DMS53 treated with DMSO at 0.1 percent for 48 hours (cell line): Measurements from ENCODE around the gene ROGDI.

Experiments used
- DNase-seq: peaks from one replicate; lab custom pipeline; 2025; ENCODE audit not compliant: unreplicated experiment; lab: John Stamatoyannopoulos, UW

ROGDI gene

DNA sequence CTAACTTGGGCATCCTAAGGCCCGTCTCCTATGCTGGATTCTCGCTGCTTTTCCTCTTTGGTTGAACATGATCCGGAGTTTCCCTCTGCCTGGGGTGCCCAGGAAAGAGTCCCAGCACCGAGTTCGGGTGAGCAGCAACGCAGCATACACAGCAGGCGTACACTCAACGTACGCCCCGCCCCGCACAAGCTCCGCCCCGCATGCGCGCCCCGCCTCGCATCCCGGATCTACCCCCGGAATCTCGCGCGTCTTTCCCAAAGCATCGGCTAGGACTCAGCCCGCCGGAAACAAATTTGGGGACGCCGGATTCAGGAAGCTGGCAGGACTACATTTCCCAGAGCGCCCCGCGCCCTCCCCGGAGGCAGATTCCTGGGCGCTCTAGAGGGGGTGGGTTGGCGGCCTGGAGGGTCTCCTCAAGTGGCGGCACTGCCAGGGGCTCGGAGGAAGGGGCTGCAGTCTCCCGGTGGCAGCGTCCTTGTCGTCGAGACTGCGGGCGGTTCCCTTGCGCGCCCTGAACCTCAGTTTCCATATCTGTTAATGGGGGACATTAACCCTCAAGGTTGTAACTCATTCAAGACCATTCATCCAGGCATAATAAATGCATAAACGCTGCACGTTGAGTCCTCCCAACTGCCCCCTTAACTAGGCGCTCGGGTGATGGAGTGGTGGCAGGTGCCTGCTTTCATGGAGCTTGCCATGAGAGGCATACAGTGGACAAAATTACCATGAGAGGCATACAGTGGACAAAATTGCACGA, 33.7 kb downstream of the ROGDI start:
- peak; percentile 80 for DNase-seq

DNA sequence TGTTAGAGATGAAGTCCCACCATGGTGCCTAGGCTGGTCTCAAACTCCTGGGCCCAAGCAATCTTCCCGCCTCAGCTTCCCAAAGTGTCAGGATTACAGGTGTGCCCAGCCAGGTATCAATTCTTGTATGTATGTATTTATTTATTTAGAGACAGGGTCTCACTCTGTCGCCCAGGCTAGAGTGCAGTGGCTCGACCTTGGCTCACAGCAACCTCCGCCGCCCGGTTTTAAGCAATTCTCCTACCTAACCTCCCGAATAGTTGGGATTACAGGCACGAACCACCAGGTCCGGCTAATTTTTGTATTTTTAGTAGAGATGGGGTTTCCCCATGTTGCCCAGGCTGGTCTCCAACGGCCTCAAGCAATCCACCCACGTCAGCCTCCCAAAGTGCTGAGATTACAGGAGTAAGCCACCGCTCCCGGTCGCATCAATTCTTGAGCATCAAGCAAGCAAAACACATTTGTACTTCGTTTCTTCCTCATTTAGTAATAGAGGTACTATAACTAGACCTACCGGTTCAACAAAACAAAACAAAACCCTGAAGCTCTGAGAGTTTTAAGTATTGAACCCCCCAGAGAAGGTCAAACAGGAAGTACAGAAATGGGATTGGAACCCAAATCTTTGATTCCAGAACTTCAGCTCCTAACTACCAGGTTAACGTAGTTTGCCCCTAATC, 34.4 kb downstream of the ROGDI start:
- no peak for DNase-seq

DNA sequence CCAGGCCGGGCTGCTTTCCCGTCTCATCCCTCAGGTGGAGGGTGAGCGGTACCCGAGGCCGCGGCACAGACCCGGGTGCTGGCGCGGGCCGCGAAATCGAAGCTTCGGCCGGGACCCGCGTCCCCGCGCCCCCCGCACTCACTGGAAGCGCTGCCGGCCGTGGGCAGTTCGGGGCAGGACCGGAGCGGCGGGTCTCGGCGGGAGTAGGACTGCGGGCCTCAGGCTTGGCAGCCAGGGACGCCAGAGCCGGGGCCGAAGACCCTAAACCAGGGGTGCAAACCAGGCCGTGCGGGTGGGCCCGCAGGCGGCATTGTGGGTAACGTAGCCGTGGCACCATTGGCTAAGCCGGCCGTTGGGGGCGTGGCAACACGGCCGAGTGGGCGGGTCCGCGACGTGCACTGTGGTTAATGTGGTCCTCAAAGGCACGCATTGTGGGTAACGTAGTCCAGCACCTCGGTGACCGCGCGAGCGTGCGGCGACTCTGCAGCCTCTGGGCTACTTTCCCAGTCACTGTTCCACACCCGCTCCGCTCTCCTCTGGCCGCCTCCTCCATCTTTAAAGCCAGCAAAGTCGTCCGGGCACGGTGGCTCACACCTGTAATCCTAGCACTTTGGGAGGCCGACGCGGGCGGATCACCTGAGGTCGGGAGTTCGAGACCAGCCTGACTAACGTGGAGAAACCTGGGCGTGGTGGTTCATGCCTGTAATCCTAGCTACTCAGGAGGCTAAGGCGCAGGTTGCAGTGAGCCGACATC, 35.4 kb downstream of the ROGDI start, which contains the start of gene ZNF500:
Gene ZNF500, minus strand, starts transcription at position 288 of the 754 bp plus-strand sequence. CDS start 1,184 bp downstream, outside the sequence.
- peak; percentile 77 for DNase-seq

GRCh38 chr16:4765511-4766474, 36.6 kb downstream of the ROGDI start:
- no peak for DNase-seq

DNA sequence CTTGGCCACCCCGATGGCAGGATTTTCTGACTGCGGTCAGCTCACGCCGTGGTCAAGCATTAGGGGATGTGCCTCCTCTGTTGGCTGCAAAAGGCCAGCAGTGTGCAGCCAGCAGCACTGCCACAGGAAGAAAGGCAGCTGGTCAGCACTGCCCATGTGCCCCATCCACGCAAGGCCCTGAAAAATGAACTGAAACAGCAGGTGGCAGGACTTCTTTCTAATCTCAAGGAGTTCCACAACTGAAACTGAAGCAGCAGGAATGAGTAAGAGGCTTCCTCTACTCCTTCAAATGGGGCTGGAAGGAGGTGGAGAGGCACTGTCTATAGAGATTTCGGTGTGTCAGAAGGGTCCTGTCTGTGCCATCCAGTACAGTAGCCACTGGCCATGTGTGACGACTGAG, 38.6 kb downstream of the ROGDI start:
- no peak for DNase-seq

DNA sequence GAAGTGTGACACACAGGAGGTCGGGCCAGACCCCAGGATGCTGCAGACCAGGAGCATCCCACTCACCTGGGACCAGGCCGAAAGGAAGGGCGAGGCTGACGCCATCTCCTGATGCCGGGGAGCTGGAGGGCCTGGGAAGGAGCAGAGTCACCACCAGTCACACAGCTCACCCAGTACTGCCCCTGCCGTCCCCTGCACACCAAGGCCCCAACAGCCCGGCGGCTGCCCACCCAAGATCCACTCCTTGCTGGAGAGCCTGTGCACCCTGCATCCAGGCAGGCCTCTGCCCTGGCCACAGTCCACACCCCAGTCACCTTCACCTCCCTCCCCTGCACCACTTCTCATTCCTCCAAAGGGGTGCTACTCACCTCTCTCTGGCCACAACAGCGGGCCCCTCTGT, 40.2 kb downstream of the ROGDI start:
- no peak for DNase-seq

DNA sequence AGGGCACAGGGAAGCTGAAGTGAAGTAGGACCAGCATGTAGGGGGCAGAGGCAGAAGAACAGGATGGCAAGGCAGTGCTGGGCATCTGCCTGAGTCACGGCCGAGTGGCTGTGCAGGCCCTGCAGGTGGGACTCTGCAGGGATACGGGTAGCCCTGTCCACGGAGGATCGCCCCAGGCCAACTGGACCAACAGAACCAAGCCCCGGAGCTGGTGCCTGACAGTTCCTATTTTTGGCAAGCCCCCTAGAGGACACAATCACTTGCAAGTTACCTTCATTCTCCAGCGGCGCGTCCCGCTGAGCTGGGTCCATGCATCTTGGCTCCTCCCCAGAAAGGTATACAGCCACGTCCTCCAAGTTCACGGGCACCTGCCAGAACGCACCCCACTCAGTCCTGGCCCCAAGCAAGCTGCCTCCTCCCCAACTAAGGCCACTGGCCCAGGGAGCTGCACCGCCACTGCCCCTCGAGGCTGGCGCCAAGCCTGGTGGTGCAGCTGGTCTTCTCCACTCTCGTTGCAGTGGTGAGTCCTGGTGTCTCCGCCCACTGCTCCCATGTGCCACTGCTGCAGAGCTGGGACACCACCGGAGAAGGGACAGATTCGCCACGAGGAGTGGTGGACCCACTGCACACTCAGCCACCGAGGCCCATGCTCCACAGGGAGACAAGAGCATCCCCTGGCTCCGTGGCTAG, 42.1 kb downstream of the ROGDI start:
- no peak for DNase-seq

DNA sequence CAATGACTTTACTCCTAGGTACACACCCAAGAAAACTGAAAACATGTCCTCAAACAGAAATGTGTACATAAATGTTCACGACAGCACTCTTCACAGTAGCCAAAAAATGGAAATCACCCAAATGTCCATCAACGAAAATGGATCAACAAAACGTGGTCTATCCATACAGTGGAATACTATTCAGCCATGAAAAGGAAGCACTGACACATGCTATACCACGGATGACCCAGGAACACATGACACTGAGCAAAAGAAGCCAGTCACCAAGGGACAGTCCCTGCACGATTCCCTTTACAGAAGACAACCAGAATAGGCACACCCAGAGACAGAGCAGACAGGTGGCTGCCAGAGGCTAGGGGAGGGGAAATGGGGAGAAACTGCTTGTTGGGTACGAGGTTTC, 46.7 kb downstream of the ROGDI start:
- no peak for DNase-seq

- DNase-seq = no peak
Measured at GRCh38 chr16:4754865-4755264, 47.6 kb downstream of the ROGDI start.

DNA sequence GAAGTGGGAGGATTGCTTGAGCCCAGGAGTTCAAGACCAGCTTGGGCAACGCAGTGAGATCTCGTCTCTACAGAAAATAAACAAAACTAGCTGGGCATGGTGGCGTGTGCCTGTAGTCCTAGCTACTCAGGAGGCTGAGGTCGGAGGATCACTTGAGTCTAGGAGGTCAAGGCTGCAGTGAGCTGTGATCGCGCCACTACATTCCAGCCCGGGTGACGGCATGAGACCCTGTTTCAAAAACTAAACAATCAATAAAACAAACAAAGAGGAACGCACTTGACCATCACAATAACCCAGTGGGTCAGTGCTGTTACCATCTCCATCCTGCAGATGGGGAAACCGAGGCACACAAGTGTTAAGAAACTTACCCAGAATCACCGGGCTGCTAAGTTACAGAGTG, 49.2 kb downstream of the ROGDI start:
- no peak for DNase-seq

GRCh38 chr16:4752351-4753100, 49.9 kb downstream of the ROGDI start:
- DNase-seq = no peak

DNA sequence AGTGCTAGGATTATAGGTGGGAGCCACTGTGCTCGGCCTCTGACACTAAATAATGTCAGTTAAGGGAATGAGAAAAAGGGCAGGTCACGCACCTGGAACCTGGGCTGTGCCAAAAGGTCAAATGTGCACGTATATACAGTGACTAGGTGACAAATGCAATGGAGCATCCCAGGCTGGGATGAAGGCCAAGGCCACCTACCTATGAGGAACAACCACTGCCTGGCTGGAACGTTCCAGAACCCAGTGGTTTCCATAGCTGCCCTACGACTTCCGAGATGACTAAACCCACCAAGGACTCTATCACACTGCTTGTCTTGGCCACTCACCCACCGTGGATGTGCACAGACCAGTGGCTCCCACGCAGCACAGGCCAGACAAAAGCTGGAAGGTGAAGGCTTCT, 51.5 kb downstream of the ROGDI start:
- DNase-seq = no peak

GRCh38 chr16:4749700-4750257, 52.7 kb downstream of the ROGDI start:
- no peak for DNase-seq

GRCh38 chr16:4748682-4749411, 53.6 kb downstream of the ROGDI start:
- no peak for DNase-seq

DNA sequence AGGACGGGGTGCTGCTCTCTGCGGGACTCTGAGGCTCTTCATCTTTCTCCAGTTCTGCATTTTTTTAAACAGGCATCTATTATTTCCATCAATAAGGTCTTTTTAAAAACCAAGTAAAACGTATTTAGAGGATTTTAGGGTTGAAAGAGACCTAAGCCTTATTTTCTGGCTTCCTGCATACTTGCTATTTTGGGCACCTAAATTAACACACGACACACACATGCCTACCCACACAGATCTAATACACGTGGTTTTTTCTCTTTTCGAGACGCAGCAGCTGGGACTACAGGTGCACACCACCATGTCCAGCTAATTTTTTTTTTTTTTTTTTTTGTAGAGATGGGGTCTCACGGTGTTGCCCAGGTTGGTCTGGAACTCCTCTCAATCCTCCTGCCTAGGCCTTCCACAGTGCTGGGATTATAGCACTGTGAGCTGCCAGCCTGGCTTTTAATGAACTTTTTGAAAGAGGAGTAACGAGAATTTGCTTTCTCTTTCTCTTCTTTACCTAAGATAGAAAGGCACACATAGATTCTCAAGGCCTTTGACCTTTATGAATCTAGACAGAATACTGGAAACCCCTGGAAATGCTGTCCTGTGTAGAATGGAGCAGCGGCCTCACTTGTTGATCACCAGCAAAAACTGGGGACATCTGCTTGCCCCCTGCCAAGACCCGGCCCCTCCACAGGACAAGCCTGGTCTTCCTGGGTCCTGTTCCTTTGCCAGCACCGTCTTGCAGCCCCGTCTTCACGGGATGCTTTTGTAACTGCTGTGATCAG, 54.3 kb downstream of the ROGDI start:
- no peak for DNase-seq

- no peak for DNase-seq
Measured at GRCh38 chr16:4746991-4747574, 55.4 kb downstream of the ROGDI start.
